ENCODE results near the gene ADAMTS8.

ADAMTS8 gene

DNA sequence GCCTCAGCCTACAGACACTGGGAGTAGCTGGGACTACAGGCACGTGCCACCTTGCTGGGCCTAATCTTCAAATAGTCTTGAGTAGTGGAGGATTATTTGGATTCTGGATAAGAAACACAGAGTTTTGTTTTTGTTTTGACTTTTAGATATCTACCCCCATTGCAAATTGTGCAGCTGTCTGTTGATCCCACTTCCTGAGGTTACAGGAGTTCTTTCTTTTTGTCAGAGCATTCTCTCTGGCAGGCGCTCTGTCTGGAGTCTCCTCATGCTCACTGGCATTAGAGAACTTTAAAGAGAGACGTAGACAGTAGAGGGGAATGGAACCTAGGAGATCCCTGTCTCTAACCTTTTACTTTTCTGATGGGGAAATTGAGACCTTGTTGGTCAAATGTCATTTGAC lies 7.8 kb upstream of the ADAMTS8 start:
- no peak for DNase-seq

DNA sequence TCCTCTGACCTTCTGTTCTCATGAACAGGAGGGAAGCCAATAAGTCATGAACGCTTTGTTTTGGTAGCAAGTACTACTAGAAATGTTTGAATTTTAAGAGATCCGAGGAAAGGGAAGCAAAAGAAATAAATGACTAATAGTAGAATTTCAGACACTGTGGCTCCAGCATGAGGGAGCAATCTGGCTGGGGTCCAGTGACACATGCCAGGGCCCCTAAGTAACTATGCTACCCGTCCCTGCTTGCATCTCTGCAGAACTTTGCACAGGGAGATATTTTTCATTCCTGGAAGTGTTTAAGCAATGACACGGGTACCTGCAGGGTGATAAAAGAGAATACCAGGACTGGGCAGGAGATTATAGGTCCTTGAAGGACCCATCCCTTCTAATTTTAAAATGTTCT lies 7.3 kb upstream of the ADAMTS8 start:
- DNase-seq: no peak

DNA sequence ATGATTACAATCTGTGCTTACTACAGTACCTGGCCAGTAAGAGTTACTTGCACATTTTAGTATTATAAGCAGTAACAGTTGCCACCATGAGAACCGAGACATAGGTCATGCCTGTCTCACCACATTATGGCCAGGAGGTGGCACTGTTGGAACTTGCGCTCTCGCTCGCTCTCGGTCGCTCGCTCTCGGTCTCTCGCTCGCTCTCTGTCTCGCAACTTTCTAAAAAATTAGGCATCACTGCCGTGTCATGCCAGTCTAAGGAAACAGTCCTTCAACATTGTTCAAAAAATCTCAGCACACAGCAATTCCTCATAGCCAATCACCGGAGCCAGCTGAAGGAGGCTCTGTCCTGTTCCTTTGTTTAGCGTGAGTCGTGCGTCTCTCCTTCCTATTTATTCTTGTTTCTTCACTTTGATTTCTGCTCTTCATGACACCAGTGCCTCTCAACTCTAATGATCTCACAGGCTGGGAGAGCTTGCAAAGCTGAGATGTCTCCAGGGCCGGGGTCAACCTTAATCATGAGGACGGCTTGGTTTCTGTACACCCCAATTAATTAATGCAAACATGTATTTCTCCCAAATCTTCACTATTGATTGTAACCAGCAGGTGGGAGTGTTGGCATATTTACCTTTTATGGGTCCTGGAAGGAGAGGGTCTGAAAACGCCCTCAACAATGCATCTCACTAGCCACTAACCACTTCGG lies 6.3 kb upstream of the ADAMTS8 start:
- peak; percentile 85 for DNase-seq

DNA sequence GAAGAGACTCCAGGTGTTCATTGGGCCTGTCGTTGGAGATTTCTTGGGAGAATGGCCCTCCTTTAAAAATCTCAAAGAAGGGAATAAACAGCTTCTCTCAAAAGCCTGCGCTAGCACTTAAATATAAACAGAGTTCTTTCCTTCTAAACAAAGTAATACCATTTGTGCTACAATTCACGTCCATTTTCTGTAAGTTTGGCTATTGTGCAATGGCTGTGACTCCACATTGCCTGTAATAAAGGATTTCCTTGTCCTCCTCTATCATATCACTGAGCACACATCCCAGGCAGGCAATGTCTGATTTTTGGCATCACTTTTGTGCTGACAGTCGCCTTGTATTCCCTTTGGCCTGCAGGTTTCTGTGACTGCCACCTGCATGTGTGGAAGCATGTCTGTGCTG lies 4.9 kb upstream of the ADAMTS8 start:
- no peak for DNase-seq

DNA sequence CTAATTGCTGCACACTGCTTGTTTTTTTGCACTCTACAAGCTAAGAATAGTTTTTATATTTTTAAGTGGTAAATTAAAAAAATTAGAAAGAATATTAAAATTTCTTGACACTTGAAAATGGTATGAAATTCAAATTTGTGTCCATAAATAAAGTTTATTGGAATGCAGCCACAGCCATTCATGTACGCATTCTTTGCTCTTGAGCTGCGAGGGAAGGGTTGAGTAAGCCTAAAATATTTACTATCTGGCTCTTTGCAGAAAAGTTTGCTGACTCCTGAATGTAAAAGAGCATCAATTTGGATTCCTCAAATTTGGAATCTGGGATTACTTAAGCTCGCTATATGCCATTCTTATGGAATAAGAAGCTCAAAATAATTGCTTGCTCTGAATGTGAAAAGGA lies 3.4 kb upstream of the ADAMTS8 start:
- DNase-seq: no peak

DNA sequence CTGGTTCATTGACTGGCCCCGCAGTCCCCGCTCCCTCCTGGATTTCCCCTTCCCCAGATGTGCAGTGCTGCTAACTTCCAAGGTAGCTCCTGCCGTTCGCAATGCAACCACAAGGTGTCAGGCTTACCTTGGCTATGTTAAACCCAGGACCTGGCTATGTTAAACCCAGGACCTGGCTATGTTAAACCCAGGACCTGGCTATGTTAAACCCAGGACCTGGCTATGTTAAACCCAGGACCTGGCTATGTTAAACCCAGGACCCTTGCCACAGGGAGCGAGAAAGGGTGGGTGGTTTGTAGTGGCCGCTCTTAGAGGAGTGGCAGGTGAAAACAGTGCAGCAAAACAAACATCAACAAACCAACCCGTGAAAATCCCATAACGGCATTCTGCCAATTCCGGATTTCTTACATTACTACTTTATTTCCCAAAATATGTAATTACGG lies 2.9 kb upstream of the ADAMTS8 start:
- peak; percentile 79 for DNase-seq

DNA sequence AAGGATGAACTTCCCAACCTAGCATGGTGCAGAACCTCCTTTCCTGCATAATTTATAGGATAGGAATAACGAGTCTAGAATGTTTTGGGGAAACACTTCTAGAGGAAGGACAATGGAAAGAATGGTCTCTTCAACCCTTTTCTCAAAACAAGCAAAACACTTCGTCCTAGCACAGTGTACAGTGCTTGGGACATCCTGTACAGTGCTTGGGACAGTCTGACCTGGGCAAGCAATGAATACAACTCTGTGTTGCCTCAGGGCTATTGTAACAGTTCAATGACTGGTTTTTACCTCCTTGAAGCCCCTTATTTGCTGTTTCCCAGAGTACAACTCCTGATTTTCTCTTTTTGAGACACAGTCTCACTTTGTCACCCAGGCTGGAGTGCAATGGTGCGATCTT lies 1.6 kb upstream of the ADAMTS8 start:
- DNase-seq: no peak

DNA sequence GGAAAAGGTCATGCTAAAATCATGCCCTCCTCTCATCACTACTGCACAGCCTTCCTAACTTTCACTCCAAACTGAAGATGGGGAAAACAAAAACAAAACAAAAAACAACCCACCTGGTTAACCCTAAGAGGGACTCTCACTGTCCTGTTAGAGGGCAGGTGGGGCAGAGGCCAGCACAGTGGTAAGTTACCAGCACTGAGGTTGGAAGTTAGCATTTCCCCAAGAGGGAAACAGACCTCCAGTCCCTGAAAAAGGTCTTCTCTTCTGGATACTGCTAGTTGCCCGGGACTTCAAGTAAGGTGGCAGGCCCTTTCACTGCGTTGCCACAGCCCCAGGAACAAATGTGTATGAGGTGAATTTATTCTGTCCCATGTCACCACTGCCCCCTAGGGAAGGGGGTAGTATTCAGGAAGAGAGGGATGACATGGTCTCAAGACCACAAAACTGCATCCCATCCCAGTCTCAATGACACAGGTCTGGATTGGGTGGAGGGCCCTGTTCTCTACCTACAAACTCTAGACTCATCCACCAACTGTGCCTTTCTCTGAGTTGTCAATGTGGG lies 792 bp upstream of the ADAMTS8 start:
- no peak for DNase-seq

DNA sequence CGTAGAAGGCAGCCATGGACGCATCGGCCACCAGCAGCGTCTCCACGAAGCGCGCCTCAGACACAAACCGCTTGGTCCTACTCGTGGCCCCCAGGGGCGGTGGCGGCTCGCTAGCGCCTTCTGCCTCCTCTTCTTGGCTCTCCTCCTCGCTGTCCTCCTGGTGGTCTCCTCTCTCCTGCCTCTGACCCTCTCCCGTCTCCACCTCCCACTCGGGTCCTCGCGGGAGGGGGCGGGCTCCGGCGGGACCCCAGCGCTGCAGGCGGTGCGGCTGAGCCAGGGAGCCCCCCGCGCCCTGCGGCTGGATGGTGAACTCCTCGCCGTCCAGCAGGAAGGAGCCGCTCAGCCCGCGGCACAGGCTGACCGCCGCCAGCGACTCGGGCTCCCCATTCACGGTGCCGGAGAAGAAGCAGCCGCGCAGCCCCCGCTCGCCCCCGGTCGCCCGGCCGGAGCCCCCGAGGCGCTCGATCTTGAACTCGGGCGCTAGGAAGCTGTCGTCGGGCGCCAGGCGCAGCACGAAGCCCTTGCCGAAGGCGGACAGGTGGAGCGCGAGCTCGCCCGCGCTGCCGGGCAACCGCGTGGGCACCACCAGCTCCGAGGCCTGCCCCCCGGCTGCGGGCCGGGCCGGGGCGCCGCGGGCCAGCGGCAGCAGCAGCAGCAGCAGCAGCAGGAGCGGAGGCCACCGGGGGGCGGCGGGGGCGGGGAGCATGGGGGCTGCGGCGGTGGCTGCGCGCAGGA lies 661 bp downstream of the ADAMTS8 start:
- no peak for DNase-seq

DNA sequence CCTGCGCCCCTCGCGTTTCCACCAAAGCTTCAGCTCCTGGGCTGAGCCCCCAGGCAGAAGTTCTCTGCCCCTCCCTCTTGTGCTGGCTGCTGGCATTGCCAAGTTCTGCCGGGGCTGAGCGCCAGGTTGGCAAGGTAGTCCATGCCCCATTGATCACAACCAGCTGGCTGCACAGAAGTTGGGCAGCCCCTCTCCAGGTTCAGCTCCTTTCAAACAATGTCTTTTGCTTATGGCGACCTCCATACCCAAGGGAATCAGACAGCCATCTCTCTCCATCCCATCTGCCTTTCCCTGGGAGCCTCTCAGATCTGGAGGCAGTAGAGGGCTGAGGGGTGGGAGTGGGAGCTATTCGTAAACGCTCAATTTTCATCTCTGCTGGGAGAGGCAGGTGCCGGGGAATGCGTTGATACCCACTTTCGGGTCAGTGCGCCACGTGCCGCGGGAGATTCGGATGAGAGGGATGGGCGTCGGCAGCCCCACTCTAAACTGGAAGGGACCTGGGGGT lies 1.5 kb downstream of the ADAMTS8 start:
- no peak for DNase-seq

DNA sequence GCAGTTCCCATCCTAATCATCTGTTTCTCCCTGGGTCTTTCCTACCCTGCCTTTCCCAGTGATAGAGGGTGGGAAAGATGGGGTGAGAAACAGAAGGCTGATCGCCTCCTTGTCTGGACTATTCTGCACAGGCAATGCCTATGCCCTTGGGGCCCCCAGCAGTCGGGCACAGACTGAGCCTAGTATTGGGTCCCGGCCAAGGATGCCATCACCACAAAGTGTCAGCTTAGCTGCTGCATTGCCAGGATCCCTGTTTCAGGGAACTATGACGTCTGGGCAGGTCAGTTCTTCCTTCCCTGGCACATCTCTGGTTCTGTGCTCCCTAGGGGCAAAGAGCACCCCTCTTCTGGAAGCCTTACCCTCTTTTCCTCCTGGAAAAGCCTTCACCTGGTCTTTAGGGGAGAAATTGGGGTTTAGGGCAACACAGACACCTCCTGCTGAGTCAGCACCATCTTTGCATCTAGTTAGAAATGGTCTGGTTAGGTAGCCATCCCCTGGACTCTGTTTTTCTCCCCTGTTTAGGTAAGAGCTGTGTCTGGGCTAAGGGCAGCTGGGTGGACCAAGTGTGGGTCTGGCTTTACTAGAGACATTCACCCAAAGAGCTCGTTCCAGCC lies 2.1 kb downstream of the ADAMTS8 start:
- DNase-seq: no peak

DNA sequence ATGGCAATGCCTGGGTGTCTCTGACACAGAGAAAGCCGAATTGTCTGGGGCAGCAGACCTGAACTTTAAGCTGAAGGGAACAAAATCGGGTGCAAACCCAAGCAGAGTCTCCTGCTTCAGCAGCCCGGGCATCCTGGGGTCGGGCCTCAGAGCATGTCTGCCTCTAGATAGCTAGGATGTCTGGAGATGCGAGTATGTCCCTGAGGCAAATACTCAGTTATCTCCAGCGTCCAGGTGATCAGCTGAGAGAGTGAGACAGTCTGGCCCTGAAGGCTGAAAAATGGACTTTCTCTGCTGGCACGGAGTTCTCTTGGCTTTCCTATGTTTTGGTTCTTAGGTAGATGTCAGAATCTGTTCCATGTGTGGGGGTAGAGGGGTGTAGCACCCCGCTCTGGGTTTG lies 3.3 kb downstream of the ADAMTS8 start:
- DNase-seq: no peak

DNA sequence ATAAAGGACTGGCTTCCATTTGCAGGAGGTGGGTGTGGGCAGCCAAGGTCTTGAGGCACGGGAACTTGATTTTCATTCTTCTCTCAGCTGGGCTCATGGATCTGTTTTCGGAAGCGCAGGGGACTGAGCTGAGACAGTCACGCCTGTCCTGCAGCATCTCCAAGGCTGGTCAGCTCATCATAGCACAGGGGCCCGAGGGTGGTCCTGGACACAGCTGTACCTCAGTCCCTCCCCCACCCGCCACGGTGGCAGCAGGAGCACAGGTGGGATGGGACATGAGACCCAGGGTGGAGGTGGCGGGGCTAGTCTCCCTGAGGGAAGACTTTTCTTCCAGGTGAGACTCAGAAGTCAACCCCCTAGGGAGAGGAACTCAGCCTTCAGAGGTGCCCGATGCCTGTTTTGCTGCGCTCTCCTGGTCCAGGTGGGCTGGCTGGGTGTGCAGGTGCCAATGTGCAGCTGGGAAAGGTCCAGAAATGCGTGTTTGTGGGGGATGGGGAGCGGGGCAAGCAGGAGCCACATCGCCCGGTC lies 3.7 kb downstream of the ADAMTS8 start:
- no peak for DNase-seq

DNA sequence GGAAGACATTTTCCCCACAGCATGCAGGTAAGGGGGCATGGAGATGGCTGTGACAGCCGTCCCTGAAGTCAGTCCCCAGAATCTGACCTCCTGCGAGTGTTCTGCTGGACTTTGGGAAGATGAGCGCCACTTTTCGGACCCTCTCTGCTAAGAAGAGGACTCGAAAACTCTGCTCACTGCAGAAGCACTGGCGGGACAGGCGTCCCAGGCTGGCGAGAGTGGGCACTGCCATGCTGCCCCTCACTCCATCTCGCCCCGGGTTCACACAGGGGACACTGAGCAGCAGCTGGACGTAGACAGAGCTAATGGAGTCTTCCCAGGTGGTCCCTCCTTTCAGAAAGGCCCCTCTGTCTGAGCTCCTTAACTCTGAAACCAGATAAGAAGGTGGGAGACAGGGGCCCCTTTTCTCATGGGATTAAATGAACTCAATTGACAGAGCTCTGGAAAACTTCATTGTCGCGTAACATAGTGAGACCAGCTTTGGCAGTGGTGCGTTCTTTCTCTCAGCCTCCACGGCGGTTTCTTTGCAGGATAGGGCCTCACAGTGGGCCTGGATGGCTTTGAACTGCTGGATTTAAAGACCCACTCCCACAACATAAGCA lies 4.8 kb downstream of the ADAMTS8 start:
- DNase-seq: no peak

DNA sequence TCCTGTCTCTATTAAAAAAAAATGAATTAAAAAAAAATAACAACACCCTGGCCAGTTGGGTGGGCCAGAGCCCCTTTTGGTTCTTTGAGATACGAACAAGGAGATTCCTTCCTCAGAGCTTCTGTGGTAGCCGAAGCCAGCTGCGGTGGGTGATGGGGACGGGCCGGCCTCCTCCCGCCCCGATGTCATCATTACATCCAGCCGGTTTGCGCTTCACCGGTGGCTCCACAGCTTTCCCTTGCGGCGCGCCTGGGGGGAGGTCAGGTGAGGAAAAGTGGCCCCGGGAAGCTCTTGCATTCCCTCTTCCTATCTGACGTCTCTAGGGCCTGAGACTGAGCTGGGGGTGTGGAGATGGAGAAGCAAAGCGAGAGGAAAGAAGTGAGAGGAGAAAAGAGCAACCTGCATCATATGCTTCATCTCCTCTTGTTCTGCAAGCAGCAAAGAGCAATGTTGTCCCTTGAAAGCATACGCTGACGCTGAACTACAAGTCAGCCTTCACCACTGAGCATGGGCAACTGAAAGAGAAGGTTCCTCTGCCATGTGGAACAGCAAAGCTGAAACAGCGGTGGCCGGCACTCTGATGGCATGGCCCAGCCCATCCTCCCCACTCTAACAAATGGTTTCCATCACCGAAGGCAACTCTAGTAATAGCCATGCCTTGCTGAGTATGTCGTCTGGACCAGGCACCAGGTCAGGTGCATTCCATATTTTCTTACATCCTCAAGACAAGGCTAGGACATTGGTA lies 6.0 kb downstream of the ADAMTS8 start:
- DNase-seq: no peak

DNA sequence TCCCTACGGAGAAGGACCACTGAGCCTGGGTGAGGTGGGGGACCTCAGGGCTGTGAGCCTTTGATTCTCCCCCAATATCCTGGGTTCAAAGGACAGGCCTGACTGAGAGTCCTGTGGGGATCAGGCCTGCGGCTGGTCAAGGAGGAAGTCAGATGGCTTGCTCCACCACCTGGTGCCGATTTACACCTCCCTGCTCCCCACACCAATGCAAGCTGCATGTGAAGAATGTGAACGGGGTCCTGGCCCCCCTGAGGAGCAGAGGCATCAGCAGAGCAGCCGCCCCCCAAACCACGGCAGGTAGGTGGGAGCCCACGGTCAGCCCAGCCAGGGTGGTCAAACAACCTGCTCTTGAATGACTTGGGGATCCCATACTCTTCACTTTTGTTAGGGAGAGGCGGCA lies 6.7 kb downstream of the ADAMTS8 start:
- no peak for DNase-seq

DNA sequence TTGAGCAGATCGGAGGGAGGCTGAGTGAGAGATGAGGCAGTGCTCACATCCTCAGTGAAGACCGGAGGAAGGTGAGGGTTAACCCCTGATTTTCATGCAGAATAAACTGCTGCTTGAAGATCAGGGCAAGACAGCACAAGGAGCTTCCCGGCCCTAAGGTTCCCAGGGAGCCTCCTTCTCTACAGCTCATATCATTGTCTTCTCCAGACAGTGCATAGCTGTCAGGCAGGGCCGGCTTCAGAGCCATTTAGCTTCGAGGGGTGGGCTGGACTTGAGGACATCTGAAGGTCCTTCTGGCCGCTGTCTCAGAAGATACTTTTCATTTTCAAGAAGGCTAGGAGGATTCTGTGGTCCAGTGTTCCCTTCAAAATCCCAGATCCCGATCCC lies 7.2 kb downstream of the ADAMTS8 start:
- no peak for DNase-seq

DNA sequence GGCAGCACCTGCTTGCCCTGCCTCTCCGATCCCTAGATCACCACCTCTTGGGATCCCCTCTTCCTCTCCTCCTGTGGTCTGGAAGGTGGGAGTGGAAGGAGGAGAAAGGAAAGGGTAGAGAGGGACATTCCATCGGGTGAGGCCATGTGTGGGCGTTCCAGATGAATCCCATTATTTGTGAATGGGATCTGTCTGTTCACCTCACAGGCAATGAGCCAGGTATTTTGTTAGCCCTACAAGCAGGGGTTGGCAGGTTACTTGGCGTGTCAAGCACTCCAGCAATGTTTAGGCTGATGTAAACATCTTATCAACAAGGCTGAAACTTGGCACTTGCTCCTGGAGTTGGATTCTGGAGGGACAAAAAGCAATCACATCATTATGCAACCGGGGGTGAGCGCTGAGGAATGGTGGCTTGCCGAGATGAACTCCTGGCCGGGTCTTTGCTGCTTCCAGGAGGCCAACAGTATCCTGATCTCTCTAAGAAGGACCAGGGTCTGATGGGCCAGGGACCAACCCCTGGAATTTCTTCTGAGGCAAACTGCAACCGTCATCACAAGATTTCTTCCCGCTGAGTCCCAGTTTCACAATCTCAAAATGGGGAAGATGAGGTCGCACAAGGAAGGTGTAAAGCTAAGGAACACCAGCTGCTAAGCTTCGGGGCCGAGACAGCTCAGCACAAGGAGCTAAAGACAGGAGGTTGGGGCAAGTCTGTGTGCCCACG lies 7.8 kb downstream of the ADAMTS8 start:
- DNase-seq: no peak

DNA sequence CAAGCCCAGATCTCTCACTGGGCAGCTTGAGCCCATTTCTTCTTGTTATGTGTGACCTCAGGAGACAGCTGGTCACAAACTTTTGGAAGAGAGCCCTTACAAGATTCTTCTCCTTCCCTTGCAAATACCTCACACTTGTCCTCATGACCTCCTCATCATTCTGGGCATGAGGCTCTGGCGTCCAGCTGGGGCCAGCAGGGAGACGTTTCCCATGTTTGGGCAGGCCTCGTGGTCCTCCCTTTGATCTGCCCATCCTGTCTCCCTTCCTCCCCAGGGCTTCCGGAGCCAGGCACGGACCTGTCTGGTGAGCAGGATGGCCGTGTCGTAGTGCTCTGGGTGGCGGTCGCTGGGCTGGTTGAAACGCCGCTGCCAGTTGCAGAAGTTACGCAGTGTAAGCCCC lies 9.7 kb downstream of the ADAMTS8 start:
- DNase-seq: no peak

DNA sequence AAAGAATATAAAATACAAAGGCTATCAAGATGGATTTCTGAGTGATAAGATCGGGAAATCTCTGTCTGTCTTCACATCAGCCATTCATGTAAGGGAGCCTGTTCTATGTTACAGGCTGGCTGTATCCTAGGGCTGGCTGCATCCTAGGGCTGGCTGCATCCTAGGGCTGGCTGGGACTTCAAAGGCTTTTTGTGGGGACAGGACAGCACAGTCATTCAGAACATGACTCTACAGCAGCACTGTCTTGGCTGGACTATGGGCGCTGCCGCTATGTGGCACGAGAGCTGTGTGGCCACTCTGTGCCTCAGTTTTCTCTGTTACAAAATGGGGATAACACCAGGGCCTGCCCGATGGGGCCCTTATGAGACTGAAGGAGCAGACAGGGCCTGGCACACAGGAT lies 10.2 kb downstream of the ADAMTS8 start:
- DNase-seq: no peak

DNA sequence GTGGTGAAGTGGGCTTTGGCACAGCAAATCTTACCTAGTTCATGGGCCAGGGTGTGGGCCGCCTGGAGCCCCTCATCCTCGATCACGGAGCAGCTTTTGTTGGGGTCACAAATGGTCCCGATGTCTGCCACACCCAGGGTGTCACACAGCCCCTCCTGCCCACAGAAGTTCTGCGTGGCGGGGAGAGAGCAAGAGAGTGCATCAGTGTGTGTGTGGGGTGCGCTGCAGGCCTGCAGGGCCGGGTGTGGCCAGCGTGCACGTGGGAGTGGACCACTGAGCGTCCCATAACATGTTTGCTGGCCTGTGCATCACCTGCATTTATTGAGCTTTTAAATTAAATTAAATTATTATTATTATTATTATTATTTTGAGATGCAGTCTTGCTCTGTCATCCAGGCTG lies 11.5 kb downstream of the ADAMTS8 start:
- DNase-seq: no peak

DNA sequence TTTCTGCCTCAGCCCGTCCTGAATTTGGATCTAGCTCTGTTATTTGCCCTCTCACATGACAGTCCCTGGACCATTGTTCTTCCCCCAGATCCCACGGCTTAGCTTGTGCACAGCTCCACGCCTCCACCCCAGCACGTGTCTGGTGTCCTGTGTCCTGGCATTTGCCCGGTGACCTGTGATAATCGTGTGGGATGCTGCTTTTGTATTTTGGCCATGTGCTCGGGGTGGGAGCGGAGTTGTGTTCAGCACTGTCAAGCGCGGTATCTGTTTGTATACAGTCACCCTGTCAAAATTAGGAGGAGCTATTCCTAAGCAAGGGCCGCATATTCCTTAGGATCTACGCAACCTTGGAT lies 11.9 kb downstream of the ADAMTS8 start:
- no peak for DNase-seq
